Mesendoderm (in vitro differentiated cells): ENCODE results near the gene LSM14B.

ENCODE experiments used
- DNase-seq: peaks from one replicate; pipeline ENCODE4 v3.0.0; 2013
- H2AK5ac ChIP-seq: 2 replicates; pipeline ENCODE4 v1.6.1; 2013; ENCODE audit warnings: low read length, inconsistent platforms
- H2BK120ac ChIP-seq: 2 replicates; pipeline ENCODE4 v1.6.1; 2013; ENCODE audit warnings: low read depth, mild to moderate bottlenecking, low read length, moderate library complexity, mixed read lengths
- H2BK15ac ChIP-seq: replicated peaks from 2 replicates; pipeline ENCODE4 v1.6.1; 2013; ENCODE audit warnings: low read depth, mild to moderate bottlenecking, moderate library complexity
- H2BK5ac ChIP-seq: 2 replicates; pipeline ENCODE4 v1.6.1; 2013; ENCODE audit warnings: low read length, inconsistent platforms
- H3K18ac ChIP-seq: 2 replicates; pipeline ENCODE4 v1.6.1; 2013; ENCODE audit warnings: mild to moderate bottlenecking, low read length, mixed read lengths
- H3K23ac ChIP-seq: one replicate; pipeline ENCODE4 v1.6.1; 2013; ENCODE audit warnings: low read length
- H3K27ac ChIP-seq: 2 replicates; pipeline ENCODE4 v1.5.1; 2013; ENCODE audit warnings: low read depth, mild to moderate bottlenecking, inconsistent platforms, low read length, moderate library complexity
- H3K27me3 ChIP-seq: 2 replicates; pipeline ENCODE4 v1.6.1; 2013; ENCODE audit warnings: low read length, control low read depth, mild to moderate bottlenecking, inconsistent platforms; ENCODE audit not compliant: insufficient read depth, poor library complexity
- H3K36me3 ChIP-seq: 2 replicates; pipeline ENCODE4 v1.6.1; 2013; ENCODE audit warnings: low read length, inconsistent platforms; ENCODE audit not compliant: control insufficient read depth, insufficient read depth
- H3K4ac ChIP-seq: one replicate; pipeline ENCODE4 v1.6.1; 2013; ENCODE audit warnings: low read depth, mild to moderate bottlenecking, low read length, moderate library complexity
- H3K4me1 ChIP-seq: 2 replicates; pipeline ENCODE4 v1.6.1; 2013; ENCODE audit warnings: low read depth, low read length, inconsistent platforms; ENCODE audit not compliant: control insufficient read depth
- H3K4me2 ChIP-seq: 2 replicates; pipeline ENCODE4 v1.6.1; 2013; ENCODE audit warnings: low read length
- H3K4me3 ChIP-seq: 2 replicates; pipeline ENCODE4 v1.5.1; 2013; ENCODE audit warnings: mild to moderate bottlenecking, low read length
- H3K56ac ChIP-seq: one replicate; pipeline ENCODE4 v1.6.1; 2013; ENCODE audit warnings: low read length
- H3K79me1 ChIP-seq: 2 replicates; pipeline ENCODE4 v1.6.1; 2013; ENCODE audit warnings: low read length, inconsistent platforms
- H3K79me2 ChIP-seq: 2 replicates; pipeline ENCODE4 v1.6.1; 2013; ENCODE audit warnings: mild to moderate bottlenecking, low read length; ENCODE audit not compliant: control insufficient read depth, insufficient read depth
- H3K9ac ChIP-seq: 2 replicates; pipeline ENCODE4 v1.6.1; 2013; ENCODE audit warnings: low read length, inconsistent platforms
- H4K5ac ChIP-seq: one replicate; pipeline ENCODE4 v1.6.1; 2013; ENCODE audit warnings: low read length
- H4K8ac ChIP-seq: one replicate; pipeline ENCODE4 v1.6.1; 2013; ENCODE audit warnings: low read depth, mild to moderate bottlenecking, control low read depth, low read length, moderate library complexity
- WGBS: extraction: QIAGEN DNeasy Blood & Tissue Kit; methylation state at CpG from one replicate; pipeline ENCODE4 v1.1.7; 2013; ENCODE audit warnings: low lambda C conversion rate, missing lambda C conversion rate; ENCODE audit not compliant: insufficient coverage; ENCODE audit errors: extremely low coverage; 5-methylcytosine and 5-hydroxymethylcytosine counted together

Gene LSM14B

GRCh38 chr20:62139636-62140035 lies 17.4 kb downstream of the LSM14B start:
- Histone ChIP-seq H3K4me2 (no peak overlapping the region), H4K5ac (no peak overlapping the region), H3K23ac (no peak overlapping the region), H3K79me2 (peaks cover 44% of the 10 kb centered on the region), H3K56ac (no peak overlapping the region), H3K4ac (no peak overlapping the region), H2BK120ac (no peak overlapping the region), H3K79me1 (peaks cover 23% of the 10 kb centered on the region), H3K27me3 (no peaks in the 10 kb centered on the region), H3K4me3 (no peak overlapping the region), H3K18ac (no peak overlapping the region), H2BK15ac (no peak overlapping the region), H4K8ac (no peak overlapping the region), H2AK5ac (no peak overlapping the region), H3K27ac (no peak overlapping the region), H2BK5ac (no peak overlapping the region), H3K36me3 (peaks cover 32% of the 10 kb centered on the region), H3K9ac (no peak overlapping the region), H3K4me1 (peaks cover 4% of the 10 kb centered on the region)
- WGBS, result no CpG with 5 or more reads among the region's 13 CpGs
- no peak for DNase-seq

- no peak overlapping the region for H3K23ac ChIP-seq
- H4K8ac ChIP-seq, result no peak overlapping the region
- H2BK5ac ChIP-seq, result no peak overlapping the region
- WGBS, result no CpG with 5 or more reads among the region's 7 CpGs
- no peak for DNase-seq
- no peak overlapping the region for H2AK5ac ChIP-seq
- peak overlapping the region; percentile 9 for H3K4me2 ChIP-seq
- no peak overlapping the region for H2BK15ac ChIP-seq
- H3K27ac ChIP-seq, result no peak overlapping the region
- H4K5ac ChIP-seq, result no peak overlapping the region
- H3K36me3 ChIP-seq, result peaks cover 24% of the 10 kb centered on the region
- peaks cover 7% of the 10 kb centered on the region for H3K4me1 ChIP-seq
- peak overlapping the region; percentile 58 for H3K56ac ChIP-seq
- peaks cover 31% of the 10 kb centered on the region for H3K79me1 ChIP-seq
- H3K79me2 ChIP-seq, result peaks cover 58% of the 10 kb centered on the region
- no peak overlapping the region for H3K18ac ChIP-seq
- peak overlapping the region; percentile 97 for H3K9ac ChIP-seq
- H3K4ac ChIP-seq, result no peak overlapping the region
- H3K27me3 ChIP-seq, result no peaks in the 10 kb centered on the region
- no peak overlapping the region for H2BK120ac ChIP-seq
- no peak overlapping the region for H3K4me3 ChIP-seq
These were observed 18.7 kb downstream of the LSM14B start for GRCh38 chr20:62141043-62141396.

- Histone ChIP-seq H3K4me1 (peaks cover 7% of the 10 kb centered on the region), H2BK15ac (no peak overlapping the region), H2AK5ac (no peak overlapping the region), H3K79me1 (peaks cover 34% of the 10 kb centered on the region), H3K4ac (no peak overlapping the region), H3K27ac (no peak overlapping the region), H3K36me3 (peaks cover 23% of the 10 kb centered on the region), H3K9ac (peak overlapping the region; percentile 97), H2BK120ac (no peak overlapping the region), H3K4me3 (peak overlapping the region; percentile 91), H3K56ac (peak overlapping the region; percentile 99), H3K4me2 (peak overlapping the region; percentile 98), H2BK5ac (no peak overlapping the region), H4K5ac (no peak overlapping the region), H3K18ac (no peak overlapping the region), H3K27me3 (no peaks in the 10 kb centered on the region), H3K79me2 (peaks cover 64% of the 10 kb centered on the region), H4K8ac (no peak overlapping the region), H3K23ac (peak overlapping the region; percentile 91)
- no CpG with 5 or more reads among the region's 14 CpGs for WGBS
- DNase-seq, result peak; percentile 58
These were observed 19.3 kb downstream of the LSM14B start for GRCh38 chr20:62141397-62142251.

GRCh38 chr20:62142252-62143080 lies 20.2 kb downstream of the LSM14B start:
- H2BK5ac ChIP-seq, result no peak overlapping the region
- H3K79me2 ChIP-seq, result peaks cover 72% of the 10 kb centered on the region
- peak overlapping the region; percentile 99 for H3K56ac ChIP-seq
- H3K23ac ChIP-seq, result peak overlapping the region; percentile 45
- peak overlapping the region; percentile 86 for H2BK120ac ChIP-seq
- peaks cover 38% of the 10 kb centered on the region for H3K79me1 ChIP-seq
- no peak overlapping the region for H2AK5ac ChIP-seq
- no peak for DNase-seq
- H3K4me1 ChIP-seq, result peaks cover 7% of the 10 kb centered on the region
- peak overlapping the region; percentile 91 for H3K4me3 ChIP-seq
- no peak overlapping the region for H2BK15ac ChIP-seq
- peak overlapping the region; percentile 97 for H3K9ac ChIP-seq
- peak overlapping the region; percentile 98 for H3K4me2 ChIP-seq
- peak overlapping the region; percentile 98 for H3K18ac ChIP-seq
- peak overlapping the region; percentile 95 for H4K8ac ChIP-seq
- no peaks in the 10 kb centered on the region for H3K27me3 ChIP-seq
- no peak overlapping the region for H4K5ac ChIP-seq
- peak overlapping the region; percentile 86 for H3K27ac ChIP-seq
- peaks cover 18% of the 10 kb centered on the region for H3K36me3 ChIP-seq
- H3K4ac ChIP-seq, result peak overlapping the region; percentile 94
- no CpG with 5 or more reads among the region's 71 CpGs for WGBS

- Histone ChIP-seq H3K23ac (peak within 1 kb of the TSS; percentile 45), H3K4me3 (peak within 1 kb of the TSS; percentile 91), H3K27me3 (no peaks in the 10 kb centered on the region), H3K79me2 (peaks cover 79% of the 10 kb centered on the region), H3K79me1 (peaks cover 39% of the 10 kb centered on the region), H3K9ac (peak within 1 kb of the TSS; percentile 97), H3K56ac (peak within 1 kb of the TSS; percentile 99), H4K5ac (no peak within 1 kb of the TSS), H3K27ac (peak within 1 kb of the TSS; percentile 86), H4K8ac (peak within 1 kb of the TSS; percentile 95), H2AK5ac (no peak within 1 kb of the TSS), H3K4me1 (peaks cover 7% of the 10 kb centered on the region), H2BK5ac (peak within 1 kb of the TSS; percentile 91), H3K4ac (peak within 1 kb of the TSS; percentile 94), H3K18ac (peak within 1 kb of the TSS; percentile 98), H3K36me3 (peaks cover 12% of the 10 kb centered on the region), H3K4me2 (peak within 1 kb of the TSS; percentile 98), H2BK120ac (peak within 1 kb of the TSS; percentile 100), H2BK15ac (no peak within 1 kb of the TSS)
- DNase-seq, result peak; percentile 92
- no CpG with 5 or more reads among the region's 148 CpGs for WGBS
These were observed 21.0 kb downstream of the LSM14B start, which contains the start of the genes PSMA7 and SS18L1 for GRCh38 chr20:62143081-62143956. Gene PSMA7 (minus strand): TSS chr20:62143394. CDS start chr20:62143303, 91 bp downstream. Gene SS18L1 (plus strand): TSS chr20:62143769. CDS start chr20:62143821, 52 bp downstream.
